Hindlimb muscle (tissue), 1 donor: Measurements from ENCODE around the gene GRIK5. TPM values are rescaled to one million over a fixed set of nuclear protein-coding genes. Genes with fewer than 3 reads are reported as not detected.

ENCODE experiments used
- DNase-seq: peaks from one replicate; pipeline ENCODE4 v3.0.0-alpha.2; 2013
- polyA plus RNA-seq: library from polyadenylated mRNA; unstranded; fragments of 120-200 nt; gene quantifications from one replicate; pipeline ENCODE4 v1.2.1, GENCODE V29; 2013; ENCODE audit not compliant: insufficient read length

GRIK5 gene
- polyA plus RNA-seq, 1 donor = 2.2 TPM

DNA sequence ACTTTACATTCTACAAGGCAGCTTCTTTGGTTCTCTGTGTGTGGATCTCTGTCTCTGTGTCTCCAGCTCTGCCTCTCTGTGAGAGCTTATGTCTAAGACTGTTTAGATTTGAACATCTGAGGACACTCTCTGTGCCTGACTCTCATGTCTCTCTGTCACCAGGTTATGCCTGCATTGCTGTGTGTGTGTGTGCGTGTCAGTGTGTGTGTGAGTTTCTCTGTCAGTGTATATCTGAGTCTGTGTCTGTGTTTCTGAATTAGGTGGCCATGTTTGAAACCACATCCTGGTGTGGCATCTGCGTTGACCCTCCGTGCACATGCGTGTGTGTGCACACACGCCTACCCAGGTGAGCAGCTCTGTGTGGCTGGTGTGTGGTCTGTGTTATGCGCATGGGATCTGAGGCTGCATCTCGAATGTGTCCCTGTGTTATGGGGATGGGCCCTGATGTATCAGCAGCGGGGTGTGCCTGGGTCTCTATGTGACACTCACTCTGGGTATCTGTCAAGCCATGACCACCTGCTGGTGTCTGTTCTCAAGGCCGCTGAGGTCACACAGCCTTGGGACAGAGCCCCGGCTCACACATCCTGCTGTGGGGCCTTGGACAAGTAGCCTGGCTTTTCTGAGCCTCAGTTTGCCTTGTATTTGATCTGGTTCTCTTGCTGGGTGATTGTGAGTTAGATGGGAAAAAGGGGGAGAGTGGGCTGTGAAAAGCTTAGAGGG lies 82.7 kb downstream of the GRIK5 start:
- DNase-seq = no peak

DNA sequence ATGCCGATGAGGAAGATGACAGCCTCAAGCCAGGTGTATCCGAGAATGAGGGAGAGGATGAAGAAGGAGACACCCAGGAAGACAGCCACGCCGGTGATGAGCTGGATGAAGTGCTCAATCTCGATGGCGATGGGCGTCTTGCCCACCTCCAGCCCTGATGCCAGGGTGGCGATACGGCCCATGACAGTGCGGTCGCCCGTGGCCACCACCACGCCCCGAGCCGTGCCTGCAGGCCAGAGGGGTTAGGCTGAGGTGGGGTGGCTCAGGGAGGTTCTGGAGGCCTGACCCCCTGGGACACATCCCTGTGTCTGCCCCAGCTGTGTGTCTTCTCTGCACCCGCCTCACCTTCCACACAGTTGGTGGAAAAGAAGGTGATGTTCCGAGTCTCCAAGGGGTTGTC lies 85.0 kb downstream of the GRIK5 start:
- DNase-seq = no peak

DNA sequence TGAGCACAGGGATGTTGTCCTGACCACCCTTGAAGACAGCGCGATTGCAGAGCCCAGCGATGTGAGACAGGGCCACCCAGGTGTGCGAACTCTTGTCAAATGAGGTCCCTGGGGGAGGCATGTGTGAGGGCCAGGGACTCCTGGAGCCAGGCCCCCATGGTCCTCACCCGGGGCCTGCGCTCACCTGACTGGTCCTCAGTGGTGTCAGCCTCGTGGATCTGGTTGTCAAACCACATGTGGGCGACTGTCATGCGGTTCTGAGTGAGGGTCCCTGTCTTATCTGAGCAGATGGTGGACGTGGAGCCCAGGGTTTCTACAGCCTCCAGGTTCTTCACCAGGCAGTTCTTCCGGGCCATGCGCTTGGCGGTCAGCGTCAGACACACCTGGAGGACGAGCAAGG lies 88.3 kb downstream of the GRIK5 start:
- DNase-seq = no peak

DNA sequence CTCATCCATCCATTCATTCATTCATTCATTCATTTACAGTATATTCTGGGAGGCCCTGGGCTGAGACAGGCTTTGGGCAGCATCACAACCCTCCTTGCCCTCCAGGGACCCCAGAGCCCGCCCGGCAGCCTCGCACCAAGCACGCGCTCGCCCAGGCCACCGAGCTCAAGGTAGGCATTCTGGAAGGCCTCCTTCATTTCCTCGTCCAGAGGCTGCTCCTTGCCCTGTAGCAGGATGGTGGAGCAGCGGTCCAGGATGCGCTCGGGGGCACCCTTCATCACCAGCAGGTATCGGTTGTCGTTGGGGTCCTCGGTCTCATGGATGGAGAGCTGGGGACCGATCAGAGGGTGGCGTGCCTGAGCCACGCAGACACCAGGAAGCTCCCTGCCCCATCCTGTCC lies 91.5 kb downstream of the GRIK5 start:
- no peak for DNase-seq

DNA sequence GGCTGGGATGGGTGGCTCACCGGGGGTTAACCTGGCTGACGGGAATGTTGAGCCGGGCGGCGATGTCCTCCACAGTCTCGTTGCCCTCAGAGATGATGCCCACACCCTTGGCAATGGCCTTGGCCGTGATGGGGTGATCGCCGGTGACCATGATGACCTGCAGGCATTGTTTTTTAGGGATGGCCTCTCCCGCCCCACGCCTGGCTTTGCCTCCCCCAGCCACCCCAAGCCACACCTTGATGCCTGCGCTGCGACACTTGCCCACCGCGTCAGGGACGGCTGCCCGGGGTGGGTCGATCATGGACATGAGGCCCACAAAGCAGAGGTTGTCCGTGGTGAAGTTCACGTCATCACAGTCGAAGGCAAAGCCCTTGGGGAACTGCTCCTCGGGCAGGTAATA lies 92.1 kb downstream of the GRIK5 start:
- no peak for DNase-seq

DNA sequence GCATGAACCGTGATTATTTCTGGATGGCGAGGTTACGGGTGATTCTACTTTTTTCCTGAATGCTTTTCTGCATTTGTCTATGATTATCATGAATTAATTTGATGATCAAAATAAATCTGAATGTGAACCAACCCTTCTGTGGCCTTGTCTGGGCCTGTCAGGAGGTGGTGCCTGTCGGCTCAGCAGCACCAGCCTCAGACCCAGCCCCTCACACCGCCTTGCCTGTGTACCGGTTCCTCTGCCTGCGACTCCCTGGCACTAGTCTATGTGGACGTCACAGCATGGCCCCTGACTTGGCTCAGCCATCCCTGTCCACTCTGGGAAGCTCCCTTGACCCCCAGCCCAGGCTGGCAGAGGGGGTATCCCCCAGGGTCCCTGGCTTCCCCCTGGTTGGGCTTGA lies 95.4 kb downstream of the GRIK5 start:
- DNase-seq = no peak

DNA sequence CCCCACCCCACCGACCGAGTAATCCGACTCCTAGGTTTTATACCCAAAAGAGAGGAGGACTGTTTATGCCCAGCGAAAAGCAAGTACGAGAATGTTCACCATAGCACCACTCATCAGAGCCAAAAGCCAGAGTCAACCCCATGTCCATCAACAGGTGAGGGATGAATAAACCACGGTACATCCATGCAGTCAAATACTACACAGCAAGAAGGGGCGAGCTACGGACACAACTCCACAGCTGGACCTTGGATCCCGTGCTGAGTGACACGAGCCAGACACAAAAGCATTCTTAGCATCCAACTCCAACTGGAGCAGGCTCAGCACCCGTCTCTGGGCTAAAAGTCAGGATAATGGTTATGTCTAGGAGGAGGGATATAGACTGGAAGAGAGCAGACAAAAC lies 98.6 kb downstream of the GRIK5 start:
- DNase-seq = no peak

DNA sequence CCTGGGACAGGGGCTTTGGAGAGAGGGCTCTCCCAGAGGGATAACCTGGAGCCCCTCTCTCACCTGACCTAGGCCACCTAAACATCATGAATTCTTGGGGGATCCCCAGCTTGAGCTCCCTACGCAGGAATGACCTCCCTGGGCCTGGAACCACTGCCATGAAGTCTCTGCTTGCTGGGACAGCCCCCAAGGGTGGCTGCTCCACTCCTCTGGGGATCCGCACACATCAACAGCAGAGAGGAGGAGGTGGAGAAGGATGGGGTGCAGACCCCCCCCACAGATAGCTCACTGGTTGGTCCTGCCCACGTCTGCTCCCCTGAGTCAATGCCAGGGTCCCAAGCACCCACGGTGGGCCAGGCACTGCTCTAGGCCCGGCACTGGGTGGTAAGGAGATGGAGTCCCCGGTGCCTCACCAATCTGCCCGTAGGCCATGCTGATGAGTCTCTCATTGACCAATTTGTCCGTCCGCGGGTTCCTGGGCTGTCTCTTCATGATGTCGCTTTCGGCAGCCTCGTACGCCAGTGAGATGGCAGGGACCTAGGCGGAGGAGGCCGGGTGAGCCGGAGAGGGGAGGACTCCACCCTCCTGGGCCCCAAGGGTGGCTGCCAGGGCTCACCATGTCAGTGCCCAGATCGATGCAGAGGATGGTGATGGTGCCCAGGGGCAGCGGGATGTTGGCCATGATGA lies 100.1 kb downstream of the GRIK5 start:
- no peak for DNase-seq

DNA sequence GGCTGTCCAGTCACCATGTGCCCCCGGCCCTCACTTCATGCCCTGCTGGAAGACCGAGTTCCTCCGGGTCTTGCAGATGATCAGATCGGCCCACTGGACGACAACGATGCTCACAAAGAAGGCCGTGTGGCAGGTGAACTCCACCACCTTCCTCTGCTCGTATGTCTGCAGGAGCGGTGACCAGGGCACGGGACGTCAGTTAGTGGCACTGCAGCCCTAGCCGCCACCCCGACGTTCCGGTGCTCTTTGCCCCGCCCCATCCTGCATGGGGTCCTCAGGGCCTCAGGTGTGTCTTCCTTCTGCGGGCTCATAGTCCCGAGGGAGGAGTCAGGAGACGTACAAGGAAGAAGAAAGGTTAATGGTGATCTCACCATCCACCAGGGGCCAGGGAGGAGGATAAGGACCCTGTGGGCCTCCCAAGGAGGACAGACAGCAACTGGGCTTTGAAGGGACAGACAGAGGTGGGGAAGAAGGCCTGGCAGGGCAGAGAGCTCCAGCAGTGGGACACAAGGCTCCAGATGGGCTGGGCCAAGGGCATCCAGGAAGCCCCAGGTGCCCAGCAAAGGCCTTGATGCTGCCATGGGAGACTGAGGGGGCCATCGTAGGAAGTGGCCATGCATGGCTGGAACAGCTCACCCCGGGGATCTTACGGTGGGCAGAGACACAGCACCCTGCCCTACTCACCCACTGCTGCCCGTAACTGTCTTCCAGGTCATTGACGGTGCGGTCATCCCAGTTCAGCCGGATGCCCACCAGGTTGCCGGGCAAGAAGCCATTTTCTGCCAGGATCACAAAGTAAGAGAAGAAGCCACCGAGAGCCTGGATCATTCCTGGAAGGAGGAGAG lies 101.0 kb downstream of the GRIK5 start:
- no peak for DNase-seq

DNA sequence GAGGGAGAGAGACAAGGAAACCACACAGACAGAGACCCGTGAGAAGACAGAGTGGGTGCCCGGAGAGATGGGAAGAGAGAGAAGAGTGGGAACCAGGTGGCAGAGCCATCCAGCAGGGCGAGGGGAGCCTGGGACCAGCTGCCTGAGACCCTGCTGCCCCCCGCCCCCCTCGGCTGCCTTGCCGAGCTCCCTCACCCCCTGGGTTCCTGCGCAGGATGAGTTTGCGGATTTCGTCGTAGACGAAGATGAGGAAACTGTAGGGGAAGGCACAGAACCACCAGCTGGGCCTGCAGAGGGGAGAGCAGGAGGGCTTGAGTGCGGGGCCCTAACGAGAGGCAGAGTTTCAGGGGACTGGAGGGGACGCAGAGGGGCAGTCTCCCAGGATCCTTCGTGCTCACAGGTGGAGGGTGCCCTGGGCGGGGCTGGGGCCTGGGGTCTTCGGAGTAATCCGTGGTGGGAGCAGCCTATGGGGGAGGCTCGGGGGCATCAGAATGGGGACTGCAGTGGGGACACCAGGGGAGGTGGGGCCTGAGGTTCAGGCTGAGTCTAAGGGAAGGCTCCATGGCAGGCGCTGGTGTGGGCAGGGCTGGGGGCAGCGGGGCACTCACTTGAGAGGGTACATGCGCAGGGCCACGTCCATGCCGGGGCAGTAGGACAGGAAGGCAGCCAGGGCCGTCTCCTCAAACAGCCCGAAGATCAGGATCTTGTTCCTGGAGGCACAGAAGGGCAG lies 102.8 kb downstream of the GRIK5 start:
- DNase-seq = no peak

DNA sequence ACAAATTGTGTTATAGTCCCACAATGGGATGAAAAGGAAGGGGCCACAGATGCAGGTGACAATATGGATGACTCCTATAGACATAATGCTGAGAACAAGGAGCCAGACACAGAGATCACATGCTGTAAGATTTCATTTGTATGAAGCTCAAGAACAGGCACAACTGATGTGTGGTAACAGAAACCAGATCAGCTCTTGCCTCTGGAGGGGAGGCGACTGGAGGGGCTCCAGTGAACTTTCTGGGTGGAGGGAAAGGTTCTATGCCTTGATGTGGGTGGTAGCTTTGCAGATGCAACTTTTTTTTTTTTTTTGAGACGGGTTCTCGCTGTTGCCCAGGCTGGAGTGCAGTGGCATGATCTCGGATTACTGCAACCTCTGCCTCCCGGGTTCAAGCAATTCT lies 104.9 kb downstream of the GRIK5 start:
- DNase-seq = no peak

DNA sequence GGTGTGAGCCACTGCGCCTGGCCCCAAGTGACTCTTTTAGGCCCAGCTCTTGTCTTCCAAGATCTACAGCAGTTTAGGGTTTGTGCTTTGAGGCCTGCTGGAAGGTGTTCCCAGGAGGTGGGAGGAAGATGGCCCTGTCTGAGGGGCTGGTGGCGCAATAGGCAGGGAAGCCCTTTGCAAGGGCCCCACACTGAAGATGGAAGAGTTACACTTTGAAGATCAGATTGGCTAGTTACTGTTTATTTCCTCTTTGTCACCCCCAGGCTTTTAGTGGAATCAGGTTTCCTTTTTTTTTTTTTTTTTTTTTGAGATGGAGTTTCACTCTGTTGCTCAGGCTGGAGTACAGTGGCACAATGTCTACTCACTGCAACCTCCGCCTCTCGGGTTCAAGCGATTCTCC lies 109.0 kb downstream of the GRIK5 start:
- no peak for DNase-seq

DNA sequence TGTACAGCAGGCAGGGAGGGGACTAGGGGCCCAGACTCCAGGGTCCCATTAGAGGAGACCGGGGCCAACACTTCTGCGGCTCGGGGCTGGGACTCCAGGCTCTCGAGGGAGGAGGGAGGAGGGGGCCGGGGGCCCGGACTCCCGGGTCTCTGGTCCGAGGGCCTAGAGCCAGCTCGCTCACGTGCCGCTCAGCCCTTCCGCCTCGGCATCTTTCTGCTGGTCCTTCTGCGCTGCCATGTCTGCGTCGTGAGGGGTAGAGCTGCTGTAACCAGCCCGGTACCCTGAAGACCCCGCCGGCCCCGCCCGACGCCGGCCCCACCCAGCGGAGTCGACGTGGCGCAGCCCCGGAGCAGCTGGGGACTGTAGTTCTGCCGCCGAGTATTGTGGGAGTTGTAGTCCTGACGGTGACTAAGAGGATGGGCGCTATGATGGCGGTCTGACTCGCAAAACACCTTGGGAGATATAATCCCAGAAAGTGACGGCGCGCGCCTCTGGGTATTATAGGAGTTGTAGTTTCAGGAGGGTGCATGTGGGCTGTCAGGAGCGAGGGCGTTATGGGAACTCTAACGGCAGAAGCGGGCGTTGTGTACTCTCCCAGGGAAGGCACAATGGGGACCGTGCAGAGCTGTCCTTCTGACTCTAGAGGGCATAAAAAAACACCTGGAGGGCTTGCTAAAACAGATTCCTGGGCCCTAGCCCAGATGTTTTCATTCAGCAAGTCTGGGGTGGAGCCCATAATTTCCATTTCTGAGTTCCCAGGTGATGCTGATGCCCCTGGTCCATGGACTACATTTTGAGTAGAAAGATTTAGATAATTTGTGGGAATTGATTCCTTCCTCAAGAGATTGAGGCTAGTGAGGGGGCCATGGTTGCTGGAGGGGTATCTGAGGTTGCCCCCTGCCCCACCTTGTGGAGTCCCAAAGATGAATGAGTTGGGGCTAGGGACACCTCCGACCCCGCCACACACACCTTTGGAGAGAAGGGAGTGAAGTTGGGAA lies 110.7 kb downstream of the GRIK5 start, which contains the start of gene RABAC1:
Gene RABAC1, minus strand, starts transcription at position 266 of the 998 bp plus-strand sequence. Its CDS starts 29 bp downstream, at position 237.
- DNase-seq = peak; percentile 93

DNA sequence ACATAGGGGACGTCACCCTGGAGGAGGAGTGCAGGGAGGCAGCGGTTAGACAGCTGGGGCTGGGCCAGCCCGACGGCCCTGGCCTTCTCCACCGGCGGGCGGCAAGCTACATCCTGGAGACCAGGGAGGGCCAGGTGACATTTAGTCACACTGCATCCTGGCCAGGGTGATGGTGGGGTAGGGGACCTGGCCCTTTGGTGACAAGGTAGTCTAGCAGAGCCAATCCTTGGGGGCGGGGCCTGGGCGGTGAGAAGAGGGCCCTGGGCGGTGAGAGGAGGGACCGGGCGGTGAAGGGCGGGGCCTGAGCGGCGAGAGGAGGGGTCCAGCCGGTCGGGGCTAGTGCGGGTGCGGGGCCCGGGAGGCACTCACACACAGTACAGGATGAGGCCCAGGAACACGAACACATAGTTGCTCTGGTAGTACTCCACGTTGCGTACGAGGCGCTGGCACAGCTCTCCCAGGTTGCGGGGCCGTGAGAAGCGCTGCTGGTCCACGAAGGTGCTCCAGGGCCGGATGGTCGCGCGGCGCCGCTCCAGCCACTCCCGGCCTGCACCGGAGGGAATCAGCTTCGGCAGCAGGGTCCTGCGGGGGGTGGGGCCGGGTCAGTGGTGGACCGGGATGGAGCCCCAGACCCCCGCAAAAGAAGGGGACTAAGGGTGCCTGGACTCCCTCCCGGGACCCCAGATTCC lies 111.5 kb downstream of the GRIK5 start:
- DNase-seq = peak; percentile 87

DNA sequence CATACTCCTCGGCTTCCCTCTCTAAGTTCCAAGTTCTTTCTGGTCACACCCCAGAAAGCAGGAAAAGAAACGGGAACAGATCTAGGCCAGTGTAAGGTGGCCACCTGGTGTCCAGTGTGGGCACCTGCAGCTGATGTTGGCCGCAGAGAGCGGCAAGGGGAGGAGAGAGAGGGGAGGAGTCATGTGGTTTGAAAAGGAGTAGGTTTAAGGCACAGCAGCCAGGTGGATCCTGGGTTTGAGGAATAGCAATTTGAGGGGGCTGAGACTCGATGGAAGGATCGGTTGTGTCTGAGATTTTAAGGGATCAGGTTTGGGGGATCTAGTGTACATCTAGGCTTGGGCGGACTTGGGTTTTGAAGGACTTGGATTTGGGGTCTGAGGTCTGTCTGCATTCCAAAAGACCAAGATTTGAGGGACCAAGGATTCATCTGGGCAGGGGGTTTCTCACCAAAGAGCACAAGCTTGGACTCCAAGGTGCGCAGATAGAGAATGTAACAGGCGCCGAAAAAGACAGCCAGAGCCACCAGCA lies 112.1 kb downstream of the GRIK5 start:
- peak; percentile 79 for DNase-seq

DNA sequence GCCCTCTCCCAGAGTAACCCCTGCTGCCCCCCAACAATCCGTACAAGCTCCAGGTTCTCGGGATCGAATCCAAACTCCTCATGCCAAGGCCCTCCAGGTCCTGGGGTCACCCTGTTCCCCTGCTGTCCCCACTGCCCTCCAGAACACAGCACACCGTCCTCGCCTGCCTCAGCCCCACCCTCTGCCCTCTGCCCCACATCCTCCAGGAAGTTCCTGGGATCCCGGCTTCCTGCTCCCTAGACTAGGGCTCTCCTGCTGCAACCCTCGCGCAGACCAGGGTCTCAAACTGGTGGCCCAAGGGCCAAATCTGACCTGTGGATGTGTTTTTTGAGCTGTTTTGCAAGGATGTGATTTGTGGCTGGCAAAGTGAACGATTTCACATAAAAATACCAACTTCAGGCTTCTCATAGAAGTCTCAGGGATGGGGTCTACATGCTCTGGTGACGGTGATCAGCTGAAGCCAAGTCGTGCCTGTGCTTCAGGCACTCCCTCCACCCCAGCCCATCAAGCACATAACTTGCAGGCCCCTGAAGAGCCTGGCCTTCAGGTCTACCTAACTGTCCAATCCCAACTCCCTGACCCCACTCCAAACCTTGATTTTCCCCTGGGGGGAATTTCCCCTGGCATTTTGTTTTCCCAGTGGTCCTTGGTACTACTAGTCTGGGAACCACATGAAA lies 112.7 kb downstream of the GRIK5 start:
- no peak for DNase-seq

DNA sequence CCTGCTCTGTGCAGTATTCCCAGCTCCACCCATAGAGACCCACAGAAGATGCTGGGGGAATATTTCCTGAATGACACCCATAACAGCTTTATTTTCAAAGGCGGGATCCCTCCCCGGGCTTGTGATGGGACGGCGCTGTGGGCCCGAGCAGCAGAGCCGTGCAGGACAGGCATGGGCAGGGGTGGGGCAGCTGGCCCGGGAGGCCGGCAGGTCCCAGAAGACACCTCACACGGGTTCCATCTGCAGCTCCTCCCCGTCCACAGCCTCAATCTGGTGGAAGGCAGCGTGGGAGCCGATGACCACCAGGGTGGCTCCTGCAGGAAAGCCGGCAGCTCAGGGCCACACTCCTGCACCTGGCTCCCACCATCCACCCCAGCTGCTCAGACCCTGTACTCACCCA lies 113.4 kb downstream of the GRIK5 start:
- no peak for DNase-seq

DNA sequence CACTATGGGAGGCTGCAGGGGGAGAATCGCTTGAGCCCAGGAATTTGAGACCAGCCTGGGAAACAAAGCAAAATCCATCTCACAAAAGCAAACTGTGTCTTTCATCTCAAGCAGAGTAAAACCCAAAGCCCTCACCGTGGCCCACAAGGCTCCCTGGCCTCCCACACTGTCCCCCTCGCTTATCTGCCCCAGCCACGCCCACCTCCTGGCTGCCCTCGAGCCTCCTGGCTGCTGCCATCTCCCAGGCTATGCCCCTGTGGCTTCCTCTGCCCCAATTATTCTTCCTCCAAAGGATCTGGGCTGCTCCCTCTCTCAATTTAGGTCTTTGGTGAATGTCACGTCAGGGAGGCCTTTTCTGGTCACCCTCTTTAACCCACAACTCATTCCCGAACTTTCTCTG lies 114.5 kb downstream of the GRIK5 start:
- DNase-seq = no peak

DNA sequence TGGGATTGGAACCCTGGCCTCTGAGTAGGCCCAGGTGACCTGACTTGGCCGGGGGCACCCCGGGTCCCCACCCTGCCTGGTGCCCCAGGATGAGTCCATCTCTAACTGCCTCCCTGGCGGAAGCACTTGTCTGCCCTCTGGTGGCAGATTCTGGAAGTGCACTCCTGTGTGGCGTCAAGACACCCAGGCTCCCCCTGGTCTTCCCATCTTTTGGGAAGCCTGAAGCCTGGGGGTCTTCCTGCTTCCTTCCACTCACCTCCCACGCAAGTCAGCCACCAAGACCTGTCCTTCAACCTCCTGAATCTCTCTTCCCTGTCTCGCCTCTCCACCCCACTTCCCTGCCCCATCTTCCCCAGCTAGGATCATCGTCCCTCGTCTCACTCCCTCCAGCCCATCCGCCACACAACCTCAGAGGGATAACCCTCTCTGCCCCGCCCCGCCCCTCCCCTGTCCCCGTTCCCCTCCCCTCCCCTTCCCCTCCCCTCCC lies 118.3 kb downstream of the GRIK5 start:
- DNase-seq = peak; percentile 68
